Karpas-422 (cell line): Measurements from ENCODE around the gene HTRA1. TPM values are rescaled to one million over a fixed set of nuclear protein-coding genes. Genes with fewer than 3 reads are reported as not detected.

Experiments
- DNase-seq: peaks from one replicate; pipeline ENCODE4 v3.0.0-alpha.2; 2015
- H2AFZ ChIP-seq: fragments of 200-600 bp; sonication (generic); 2 replicates; pipeline ENCODE4 v1.6.1; 2014; ENCODE audit warnings: antibody characterized with exemption, low read length, mixed read lengths
- H3K27ac ChIP-seq: fragments of 200-600 bp; sonication (generic); 2 replicates; pipeline ENCODE4 v1.5.1; 2014; ENCODE audit warnings: mild to moderate bottlenecking, low read length, moderate library complexity
- H3K27me3 ChIP-seq: fragments of 200-600 bp; sonication (generic); 2 replicates; pipeline ENCODE4 v1.6.1; 2014; ENCODE audit warnings: low read length, mixed read lengths
- H3K36me3 ChIP-seq: fragments of 200-600 bp; sonication (generic); 2 replicates; pipeline ENCODE4 v1.6.1; 2014; ENCODE audit warnings: low read length, mixed read lengths; ENCODE audit not compliant: insufficient read depth
- H3K4me1 ChIP-seq: fragments of 200-600 bp; sonication (generic); 2 replicates; pipeline ENCODE4 v1.6.1; 2014; ENCODE audit warnings: mild to moderate bottlenecking, low read length, mixed read lengths
- H3K4me2 ChIP-seq: fragments of 200-600 bp; sonication (generic); 2 replicates; pipeline ENCODE4 v1.6.1; 2014; ENCODE audit warnings: low read length, low read depth, mild to moderate bottlenecking; ENCODE audit not compliant: poor library complexity, severe bottlenecking
- H3K4me3 ChIP-seq: fragments of 200-600 bp; sonication (generic); 2 replicates; pipeline ENCODE4 v1.5.1; 2014; ENCODE audit warnings: mild to moderate bottlenecking, antibody characterized with exemption, low read length, mixed read lengths
- H3K79me2 ChIP-seq: fragments of 200-600 bp; sonication (generic); 2 replicates; pipeline ENCODE4 v1.6.1; 2014; ENCODE audit warnings: mild to moderate bottlenecking, low read length, mixed read lengths
- H3K9ac ChIP-seq: fragments of 200-600 bp; sonication (generic); 2 replicates; pipeline ENCODE4 v1.6.0; 2014; ENCODE audit warnings: low read length
- H3K9me2 ChIP-seq: fragments of 200-600 bp; sonication (generic), shearing (Covaris generic); replicated peaks from 2 replicates; pipeline ENCODE4 v1.6.0; 2014; ENCODE audit warnings: mild to moderate bottlenecking, low read length, moderate library complexity; ENCODE audit not compliant: insufficient read depth
- H3K9me3 ChIP-seq: fragments of 300-700, 200-600 bp; sonication (generic); 2 replicates; pipeline ENCODE4 v1.6.1; 2014; ENCODE audit warnings: low read length, mixed read lengths
- H4K20me1 ChIP-seq: fragments of 200-600 bp; sonication (generic); 2 replicates; pipeline ENCODE4 v1.6.1; 2014; ENCODE audit warnings: mild to moderate bottlenecking, antibody characterized with exemption, low read length, low read depth; ENCODE audit not compliant: insufficient read depth
- total RNA-seq: library from RNA; depleted of rRNA; stranded (reverse); fragments of >200 nt; shearing (Covaris generic); gene quantifications from 2 replicates; pipeline ENCODE4 v1.2.3, GENCODE V29; 2014; ENCODE audit warnings: low replicate concordance; rRNA removed

The HTRA1 gene
- not detected in 2 replicates for total RNA-seq

DNA sequence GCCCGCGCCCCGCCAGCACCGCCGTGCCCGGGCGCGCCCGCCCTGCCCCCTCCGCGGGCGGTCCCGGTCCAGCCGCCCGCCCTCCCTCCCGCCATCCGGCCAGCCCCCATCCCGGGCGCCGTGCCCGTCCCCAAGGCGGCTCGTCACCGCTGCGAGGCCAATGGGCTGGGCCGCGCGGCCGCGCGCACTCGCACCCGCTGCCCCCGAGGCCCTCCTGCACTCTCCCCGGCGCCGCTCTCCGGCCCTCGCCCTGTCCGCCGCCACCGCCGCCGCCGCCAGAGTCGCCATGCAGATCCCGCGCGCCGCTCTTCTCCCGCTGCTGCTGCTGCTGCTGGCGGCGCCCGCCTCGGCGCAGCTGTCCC lies at the start of gene HTRA1:
Gene HTRA1, plus strand, starts transcription at position 187 of the 362 bp plus-strand sequence. Its CDS starts 100 bp downstream, at position 287.
- Histone ChIP-seq H3K4me1 (no peaks in the 10 kb centered on the region), H4K20me1 (no peaks in the 10 kb centered on the region), H3K36me3 (no peaks in the 10 kb centered on the region), H3K9me2 (no peaks in the 10 kb centered on the region), H3K9ac (no peak within 1 kb of the TSS), H3K4me3 (no peak within 1 kb of the TSS), H3K79me2 (no peaks in the 10 kb centered on the region), H3K4me2 (no peak within 1 kb of the TSS), H3K9me3 (no peaks in the 10 kb centered on the region), H3K27ac (no peak within 1 kb of the TSS), H2AFZ (no peak within 1 kb of the TSS), H3K27me3 (no peaks in the 10 kb centered on the region)
- DNase-seq, result no peak

DNA sequence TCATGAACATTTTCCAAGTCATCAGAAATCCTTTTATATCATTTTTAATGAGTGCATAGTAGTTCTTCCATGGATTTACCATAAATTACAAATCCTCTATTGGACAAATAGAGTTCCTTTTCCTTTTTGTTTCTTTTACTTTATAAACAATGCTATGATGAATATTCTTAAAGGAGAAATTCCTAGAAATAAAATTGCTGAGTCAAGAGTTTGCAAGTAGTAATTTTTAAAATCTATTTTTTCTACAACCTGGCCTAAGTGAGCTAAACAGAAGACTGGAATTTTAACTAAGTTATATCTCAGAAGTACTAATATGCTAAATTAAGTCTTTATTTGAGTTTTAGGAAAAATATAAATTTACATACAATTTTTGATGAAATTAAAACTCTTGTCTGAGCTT lies 48.0 kb upstream of the HTRA1 start:
- Histone ChIP-seq H3K27me3 (no peaks in the 10 kb centered on the region), H3K4me3 (no peak overlapping the region), H3K9me3 (no peaks in the 10 kb centered on the region), H3K36me3 (no peaks in the 10 kb centered on the region), H3K9ac (no peak overlapping the region), H3K4me2 (no peak overlapping the region), H2AFZ (no peak overlapping the region), H3K79me2 (no peaks in the 10 kb centered on the region), H3K9me2 (no peaks in the 10 kb centered on the region), H3K4me1 (no peaks in the 10 kb centered on the region), H3K27ac (no peak overlapping the region), H4K20me1 (no peaks in the 10 kb centered on the region)
- DNase-seq, result no peak

DNA sequence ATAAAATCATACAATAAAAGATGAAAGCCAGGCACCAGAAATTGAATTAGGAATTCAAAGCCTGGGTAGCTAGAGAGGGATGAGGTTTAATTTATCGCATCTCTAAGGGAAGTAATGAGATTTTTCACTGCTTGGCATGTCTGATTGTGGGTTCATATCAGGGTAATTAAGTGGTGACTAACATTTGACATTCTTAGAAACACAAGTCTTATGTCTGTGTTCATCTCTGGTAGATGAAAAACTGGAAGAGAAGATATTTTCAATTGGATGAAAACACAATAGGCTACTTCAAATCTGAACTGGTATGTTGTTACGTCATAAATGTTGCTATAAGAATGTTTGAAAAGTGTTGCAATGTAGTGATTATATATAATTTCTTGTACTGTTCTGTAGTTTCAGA lies 43.7 kb upstream of the HTRA1 start:
- Histone ChIP-seq H3K27ac (no peak overlapping the region), H3K4me3 (no peak overlapping the region), H3K27me3 (no peaks in the 10 kb centered on the region), H3K9me2 (no peaks in the 10 kb centered on the region), H4K20me1 (no peaks in the 10 kb centered on the region), H3K4me2 (no peak overlapping the region), H3K4me1 (no peaks in the 10 kb centered on the region), H3K79me2 (no peaks in the 10 kb centered on the region), H3K9me3 (no peaks in the 10 kb centered on the region), H2AFZ (no peak overlapping the region), H3K36me3 (no peaks in the 10 kb centered on the region), H3K9ac (no peak overlapping the region)
- no peak for DNase-seq

DNA sequence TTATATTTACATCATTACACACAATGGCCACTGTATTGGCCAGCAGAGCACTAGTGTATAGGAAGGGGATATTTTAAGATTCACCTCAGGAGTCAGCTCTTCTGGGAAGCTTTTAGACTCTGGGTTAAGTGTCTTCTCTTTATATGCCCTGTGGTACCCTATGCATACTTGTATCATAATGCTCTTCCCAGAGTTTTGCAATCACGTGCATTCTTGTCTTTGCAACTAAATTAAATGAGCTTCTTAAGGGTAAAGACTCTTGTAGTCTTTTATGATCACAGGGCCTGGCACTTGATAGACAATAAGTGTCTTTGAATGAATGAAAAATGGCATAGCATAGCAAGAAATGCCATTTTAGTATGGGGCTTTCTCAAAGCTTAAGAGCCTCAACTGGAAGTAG lies 42.3 kb upstream of the HTRA1 start:
- no peak overlapping the region for H3K4me3 ChIP-seq
- H3K4me1 ChIP-seq, result no peaks in the 10 kb centered on the region
- H3K27me3 ChIP-seq, result no peaks in the 10 kb centered on the region

DNA sequence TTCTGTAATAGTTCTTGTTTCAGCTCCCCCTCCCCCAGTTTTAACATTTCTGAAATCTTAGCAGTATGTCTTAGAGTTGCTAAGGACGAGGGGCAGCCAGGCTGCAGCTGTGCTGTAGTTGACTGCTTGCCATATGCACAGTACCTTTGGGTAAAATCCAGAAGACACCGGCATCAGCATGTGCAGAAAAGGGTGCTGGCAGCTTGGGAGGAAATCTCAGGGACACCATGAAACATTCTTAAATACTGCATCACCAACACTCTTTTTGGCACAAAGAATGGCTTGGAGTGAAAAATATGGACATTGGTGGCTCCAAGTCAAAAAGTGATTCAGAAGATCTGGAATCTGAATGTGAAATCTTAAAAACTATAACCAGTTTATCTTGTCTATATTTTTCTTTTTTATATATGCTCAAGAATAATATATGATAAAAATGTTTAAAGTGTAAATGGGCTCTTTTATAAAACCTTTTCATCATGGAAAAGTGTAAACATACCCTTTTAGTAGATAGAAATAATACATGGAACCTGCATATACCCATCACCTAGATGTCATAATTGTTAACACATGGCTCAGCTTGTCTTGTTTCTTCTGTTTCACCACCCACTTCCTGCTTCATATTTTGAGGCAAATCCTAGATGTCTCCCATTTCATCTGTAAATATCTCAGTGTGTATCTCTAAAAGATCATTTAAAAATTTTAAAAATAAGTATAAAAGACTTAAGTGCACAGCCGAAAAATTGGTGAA lies 41.3 kb upstream of the HTRA1 start:
- DNase-seq, result no peak

More for the DNA sequence above, 42.3 kb upstream of the HTRA1 start:
- no peaks in the 10 kb centered on the region for H3K36me3 ChIP-seq
- no peaks in the 10 kb centered on the region for H4K20me1 ChIP-seq
- H3K79me2 ChIP-seq, result no peaks in the 10 kb centered on the region
- H3K9me2 ChIP-seq, result no peaks in the 10 kb centered on the region
- no peak overlapping the region for H3K9ac ChIP-seq
- H3K9me3 ChIP-seq, result no peaks in the 10 kb centered on the region
- no peak overlapping the region for H2AFZ ChIP-seq
- DNase-seq, result no peak
- no peak overlapping the region for H3K27ac ChIP-seq
- no peak overlapping the region for H3K4me2 ChIP-seq

DNA sequence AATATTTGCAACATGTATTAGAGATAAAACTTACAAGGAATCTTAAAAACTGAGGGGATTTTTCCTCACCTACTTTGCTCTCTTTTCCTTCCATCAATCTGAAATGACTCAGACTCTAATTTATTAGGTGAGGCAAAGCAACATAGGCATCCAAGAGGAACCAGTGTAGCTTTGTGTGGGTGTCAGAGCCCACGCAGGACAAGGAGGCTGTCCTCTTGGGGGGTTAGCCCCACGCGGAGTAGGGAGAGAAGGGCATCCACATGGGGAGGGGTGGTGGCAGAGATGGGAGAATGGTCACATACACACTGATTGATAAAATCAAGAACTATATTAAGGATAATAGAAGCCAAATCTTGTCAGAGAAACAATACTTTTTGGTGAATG lies 40.7 kb upstream of the HTRA1 start:
- Histone ChIP-seq H3K4me3 (no peak overlapping the region), H3K36me3 (no peaks in the 10 kb centered on the region), H3K9me3 (no peaks in the 10 kb centered on the region), H3K27ac (no peak overlapping the region), H2AFZ (no peak overlapping the region), H3K4me2 (no peak overlapping the region), H3K27me3 (no peaks in the 10 kb centered on the region), H4K20me1 (no peaks in the 10 kb centered on the region), H3K4me1 (no peaks in the 10 kb centered on the region), H3K79me2 (no peaks in the 10 kb centered on the region), H3K9me2 (no peaks in the 10 kb centered on the region), H3K9ac (no peak overlapping the region)
- DNase-seq, result no peak

More for the DNA sequence above, 41.3 kb upstream of the HTRA1 start:
- no peaks in the 10 kb centered on the region for H3K4me1 ChIP-seq
- no peak overlapping the region for H3K9ac ChIP-seq
- no peaks in the 10 kb centered on the region for H3K79me2 ChIP-seq
- no peaks in the 10 kb centered on the region for H4K20me1 ChIP-seq
- no peaks in the 10 kb centered on the region for H3K27me3 ChIP-seq
- no peaks in the 10 kb centered on the region for H3K9me2 ChIP-seq
- no peak overlapping the region for H3K4me2 ChIP-seq
- no peak overlapping the region for H3K4me3 ChIP-seq
- no peak overlapping the region for H2AFZ ChIP-seq
- H3K27ac ChIP-seq, result no peak overlapping the region
- no peaks in the 10 kb centered on the region for H3K9me3 ChIP-seq
- no peaks in the 10 kb centered on the region for H3K36me3 ChIP-seq

- H3K4me2 ChIP-seq, result no peak overlapping the region
- no peaks in the 10 kb centered on the region for H3K9me2 ChIP-seq
- H3K9ac ChIP-seq, result no peak overlapping the region
- no peak overlapping the region for H3K27ac ChIP-seq
- no peaks in the 10 kb centered on the region for H4K20me1 ChIP-seq
- no peaks in the 10 kb centered on the region for H3K27me3 ChIP-seq
- DNase-seq, result no peak
- H2AFZ ChIP-seq, result no peak overlapping the region
- no peak overlapping the region for H3K4me3 ChIP-seq
- H3K9me3 ChIP-seq, result no peaks in the 10 kb centered on the region
- H3K4me1 ChIP-seq, result no peaks in the 10 kb centered on the region
- H3K36me3 ChIP-seq, result no peaks in the 10 kb centered on the region
- H3K79me2 ChIP-seq, result no peaks in the 10 kb centered on the region
Measured at GRCh38 chr10:122421054-122421625, 40.2 kb upstream of the HTRA1 start.

DNA sequence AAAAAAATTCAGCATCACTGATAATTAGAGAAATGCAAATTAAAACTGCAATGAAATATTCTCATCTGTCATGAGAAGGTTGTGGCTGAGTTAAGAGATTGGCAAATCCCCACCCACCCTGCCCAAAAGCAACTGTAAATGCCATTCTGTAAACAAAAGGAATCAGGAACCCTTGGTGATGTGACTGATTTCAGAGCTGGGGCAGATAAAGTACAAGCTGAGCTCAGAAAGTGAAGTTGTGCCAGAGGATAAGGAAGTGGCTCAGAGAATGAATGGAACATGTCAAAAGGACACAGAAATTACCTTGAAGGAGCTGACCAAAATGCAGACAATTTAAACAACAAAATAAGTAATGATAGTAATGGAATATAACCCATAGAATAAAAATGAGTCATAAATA lies 39.6 kb upstream of the HTRA1 start:
- Histone ChIP-seq H4K20me1 (no peaks in the 10 kb centered on the region), H3K36me3 (no peaks in the 10 kb centered on the region), H3K4me1 (no peaks in the 10 kb centered on the region), H2AFZ (no peak overlapping the region), H3K4me2 (no peak overlapping the region), H3K9me3 (no peaks in the 10 kb centered on the region), H3K27ac (no peak overlapping the region), H3K4me3 (no peak overlapping the region), H3K27me3 (no peaks in the 10 kb centered on the region), H3K79me2 (no peaks in the 10 kb centered on the region), H3K9me2 (no peaks in the 10 kb centered on the region), H3K9ac (no peak overlapping the region)
- DNase-seq, result no peak
